HepG2 (cell line): Measurements from ENCODE around the gene AKR1B15.

Experiments used
- EZH2 ChIP-seq: conservative IDR thresholded peaks from 2 replicates; pipeline ENCODE4 v1.6.1; 2012; ENCODE audit warnings: mild to moderate bottlenecking, low read depth, low read length, moderate library complexity
- KDM5A ChIP-seq: fragments of 200-600 bp; sonication (generic); IDR thresholded peaks from 2 replicates; pipeline ENCODE4 v1.7.0; 2018; ENCODE audit warnings: antibody characterized with exemption, mild to moderate bottlenecking, low read length, borderline replicate concordance
- NFIC ChIP-seq: IDR thresholded peaks from 2 replicates; pipeline ENCODE4 v1.6.1; 2012; ENCODE audit warnings: mild to moderate bottlenecking, low read length, inconsistent platforms
- NR3C1 ChIP-seq: sonication (generic); formaldehyde crosslinking; IDR thresholded peaks from 2 replicates; pipeline ENCODE4 v1.4.0; 2020; ENCODE audit warnings: missing genetic modification reagents
- POLR2A ChIP-seq, 2 experiments: IDR thresholded peaks; 2 replicates each; pipeline ENCODE4 v1.6.1; 2011; ENCODE audit warnings: low read depth in 2 of 2, low read length in 2 of 2, mild to moderate bottlenecking in 1 of 2, moderate library complexity in 1 of 2; ENCODE audit not compliant: insufficient read depth in 1 of 2
- ZNF143 ChIP-seq: sonication (generic); formaldehyde crosslinking; IDR thresholded peaks from 2 replicates; pipeline ENCODE4 v1.4.0; 2020; ENCODE audit warnings: missing genetic modification reagents
- ZNF570 ChIP-seq: sonication (generic); formaldehyde crosslinking; IDR thresholded peaks from 2 replicates; pipeline ENCODE4 v1.4.0; 2020; ENCODE audit warnings: mild to moderate bottlenecking, missing genetic modification reagents, borderline replicate concordance
- TF ChIP-seq, protein P1 (sequence below): sonication (generic); formaldehyde crosslinking; IDR thresholded peaks from 2 replicates; pipeline ENCODE4 v1.4.0; 2020; ENCODE audit warnings: missing genetic modification reagents

DNA sequence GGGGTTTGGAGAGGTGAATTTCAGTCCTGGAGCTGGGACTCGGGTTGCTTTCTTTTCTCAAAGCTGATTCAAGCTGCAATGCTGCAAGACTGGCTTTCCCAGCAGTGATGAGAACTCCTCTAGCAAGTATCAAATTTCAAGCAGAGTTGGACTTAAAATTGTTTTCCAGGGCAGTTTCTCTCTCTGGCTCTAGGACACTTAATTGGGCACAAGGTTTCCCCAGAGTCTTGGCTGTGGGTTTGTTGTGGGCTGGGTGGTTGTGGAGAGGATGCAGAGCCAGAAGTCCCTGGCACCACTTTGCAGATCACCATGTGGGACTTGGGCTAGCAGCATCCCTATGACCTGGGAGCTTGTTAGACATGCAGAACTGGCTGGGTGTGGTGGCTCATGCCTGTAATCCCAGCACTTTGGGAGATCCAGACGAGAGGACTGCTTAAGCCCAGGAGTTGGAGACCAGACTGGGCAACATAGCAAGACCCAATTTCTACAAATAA is 16.8 kb downstream of the AKR1B15 start:
- TF ChIP-seq POLR2A (IDR thresholded peaks at IDR 0.05; ENCODE audit: insufficient read depth in 1 of 2, low read depth in 2 of 2, low read length in 2 of 2): no peak
- TF ChIP-seq ZNF143 (CRISPR knock-in tag): no peak
- no peak for TF ChIP-seq NFIC
- no peak for TF ChIP-seq KDM5A
- TF ChIP-seq ZNF570 (CRISPR knock-in tag): no peak
- TF ChIP-seq, protein P1, sequence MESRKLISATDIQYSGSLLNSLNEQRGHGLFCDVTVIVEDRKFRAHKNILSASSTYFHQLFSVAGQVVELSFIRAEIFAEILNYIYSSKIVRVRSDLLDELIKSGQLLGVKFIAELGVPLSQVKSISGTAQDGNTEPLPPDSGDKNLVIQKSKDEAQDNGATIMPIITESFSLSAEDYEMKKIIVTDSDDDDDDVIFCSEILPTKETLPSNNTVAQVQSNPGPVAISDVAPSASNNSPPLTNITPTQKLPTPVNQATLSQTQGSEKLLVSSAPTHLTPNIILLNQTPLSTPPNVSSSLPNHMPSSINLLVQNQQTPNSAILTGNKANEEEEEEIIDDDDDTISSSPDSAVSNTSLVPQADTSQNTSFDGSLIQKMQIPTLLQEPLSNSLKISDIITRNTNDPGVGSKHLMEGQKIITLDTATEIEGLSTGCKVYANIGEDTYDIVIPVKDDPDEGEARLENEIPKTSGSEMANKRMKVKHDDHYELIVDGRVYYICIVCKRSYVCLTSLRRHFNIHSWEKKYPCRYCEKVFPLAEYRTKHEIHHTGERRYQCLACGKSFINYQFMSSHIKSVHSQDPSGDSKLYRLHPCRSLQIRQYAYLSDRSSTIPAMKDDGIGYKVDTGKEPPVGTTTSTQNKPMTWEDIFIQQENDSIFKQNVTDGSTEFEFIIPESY (CRISPR knock-in tag): no peak
- no peak for TF ChIP-seq EZH2
- no peak for TF ChIP-seq NR3C1 (CRISPR knock-in tag)
